HG03342 (cell line): ENCODE data around the gene ZNF169.
"Not testable (repeated sequence)": the region's sequence is repeated elsewhere in the genome, so short reads cannot be mapped to it uniquely, and the experiment has no call there.

ENCODE experiments used
- ATAC-seq: cut with Tn5 transposase; IDR thresholded peaks from one replicate; pipeline ENCODE4 v1.9.1; 2021; ENCODE audit warnings: mild to moderate bottlenecking, moderate library complexity; ENCODE audit not compliant: unreplicated experiment

ZNF169 gene

DNA sequence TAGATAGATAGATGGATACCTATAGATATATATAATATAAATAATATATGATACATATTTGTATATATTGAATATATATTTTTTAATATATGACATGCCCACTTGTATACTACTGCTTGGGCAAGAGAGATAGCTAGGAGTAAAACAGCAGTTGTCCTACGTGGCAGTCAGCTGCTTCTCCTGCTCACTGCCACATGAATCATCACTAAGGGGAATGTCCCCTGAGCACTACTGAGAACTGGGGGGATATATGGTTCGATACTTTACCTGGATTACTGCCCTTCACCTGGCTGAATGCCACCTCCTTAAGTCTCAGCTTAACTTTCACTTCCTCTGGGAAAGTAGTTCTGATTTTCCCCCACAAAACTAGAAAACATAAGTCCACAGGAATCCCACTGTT, 82.6 kb downstream of the ZNF169 start:
- not testable (repeated sequence) for ATAC-seq

DNA sequence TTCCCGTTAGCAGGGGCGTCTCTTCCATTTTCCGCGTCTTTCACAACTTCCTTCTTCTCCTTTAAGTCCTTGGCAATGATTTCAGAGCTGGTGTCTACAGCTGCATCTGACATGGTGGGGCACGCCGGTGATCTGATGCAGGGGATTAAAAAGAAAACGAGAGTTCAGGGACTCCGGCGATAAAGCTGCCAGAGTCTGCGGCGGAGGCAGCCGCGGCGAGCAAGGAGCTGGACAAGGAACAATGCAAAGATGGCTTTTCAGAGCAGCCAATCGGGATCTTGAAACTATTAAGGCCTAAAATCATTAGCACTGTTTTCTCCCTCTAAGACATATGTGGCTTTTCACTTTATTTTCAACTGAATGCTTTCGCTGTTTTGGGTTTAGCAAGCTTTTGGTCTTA, 88.4 kb downstream of the ZNF169 start:
- ATAC-seq, result not testable (repeated sequence)

DNA sequence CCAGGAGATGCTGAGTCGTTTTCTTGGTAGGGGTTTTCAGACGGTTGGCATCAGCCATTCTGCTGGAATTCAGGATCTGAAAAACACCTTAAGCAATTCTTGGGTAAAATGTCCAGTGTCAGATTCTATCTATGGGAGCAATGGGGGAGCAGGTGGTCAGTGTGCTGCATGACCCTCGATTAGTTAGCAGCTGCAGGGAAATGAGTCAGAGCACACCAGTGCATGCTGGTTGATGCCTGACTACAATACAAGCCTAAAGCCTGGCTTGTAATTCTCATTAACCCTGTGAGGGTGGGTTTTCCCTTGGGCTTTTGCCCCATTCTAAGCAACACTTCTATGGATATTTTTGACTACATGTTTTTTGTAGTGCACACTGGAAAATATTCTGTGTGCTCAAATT, 89.7 kb downstream of the ZNF169 start:
- not testable (repeated sequence) for ATAC-seq
